GM23338 (cell line): ENCODE results near the gene MYCN. TPM values are rescaled to one million over a fixed set of nuclear protein-coding genes. Genes with fewer than 3 reads are reported as not detected.

Source experiments
- ATAC-seq: fragments of 200-7000 bp; cut with Tn5 transposase; 3 replicates; pipeline ENCODE4 v1.9.1; 2020
- DNase-seq: peaks from one replicate; pipeline ENCODE4 v3.0.0-alpha.2; 2015; ENCODE audit warnings: low spot score
- H2AFZ ChIP-seq: fragments of 200-600 bp; sonication (generic); 2 replicates; pipeline ENCODE4 v1.8.0; 2016; ENCODE audit warnings: antibody characterized with exemption, mild to moderate bottlenecking, moderate library complexity
- H3F3A ChIP-seq: fragments of 200-600 bp; sonication (generic); replicated peaks from 2 replicates; pipeline ENCODE4 v1.8.0; 2017; ENCODE audit warnings: antibody characterized with exemption, mixed run types, low read depth
- H3K27ac ChIP-seq: fragments of 200-600 bp; sonication (generic); 2 replicates; pipeline ENCODE4 v1.6.1; 2016; ENCODE audit warnings: low read depth
- H3K27me3 ChIP-seq: fragments of 200-600 bp; sonication (generic); 2 replicates; pipeline ENCODE4 v1.8.0; 2016; ENCODE audit warnings: mild to moderate bottlenecking, mixed run types, moderate library complexity; ENCODE audit not compliant: insufficient read depth
- H3K36me3 ChIP-seq: fragments of 200-600 bp; sonication (generic); 2 replicates; pipeline ENCODE4 v1.8.0; 2016; ENCODE audit warnings: mild to moderate bottlenecking; ENCODE audit not compliant: insufficient read depth
- H3K4me1 ChIP-seq: fragments of 200-600 bp; sonication (generic); 2 replicates; pipeline ENCODE4 v1.8.0; 2016; ENCODE audit warnings: mild to moderate bottlenecking, moderate library complexity; ENCODE audit not compliant: insufficient read depth
- H3K4me2 ChIP-seq: fragments of 200-600 bp; sonication (generic); 2 replicates; pipeline ENCODE4 v1.7.1; 2017; ENCODE audit warnings: mixed run types
- H3K4me3 ChIP-seq: fragments of 200-600 bp; sonication (generic); 2 replicates; pipeline ENCODE4 v1.6.1; 2016; ENCODE audit warnings: mixed run types
- H3K79me2 ChIP-seq: fragments of 200-600 bp; sonication (generic); replicated peaks from 2 replicates; pipeline ENCODE4 v1.8.0; 2017; ENCODE audit warnings: mild to moderate bottlenecking; ENCODE audit not compliant: insufficient read depth
- H3K9me2 ChIP-seq: fragments of 200-600 bp; sonication (generic); 2 replicates; pipeline ENCODE4 v1.8.0; 2017; ENCODE audit not compliant: insufficient read depth
- H4K20me1 ChIP-seq: fragments of 200-600 bp; sonication (generic); replicated peaks from 2 replicates; pipeline ENCODE4 v1.8.0; 2017; ENCODE audit warnings: mild to moderate bottlenecking; ENCODE audit not compliant: insufficient read depth
- H3K27ac Mint-ChIP-seq: 2 replicates; pipeline ENCODE4 v1.8.0; 2020; ENCODE audit warnings: inconsistent platforms, mild to moderate bottlenecking, moderate library complexity, mixed read lengths
- H3K27me3 Mint-ChIP-seq: 3 replicates; pipeline ENCODE4 v1.8.0; 2022; ENCODE audit warnings: low read depth, mild to moderate bottlenecking, moderate library complexity, mixed read lengths, inconsistent platforms; ENCODE audit not compliant: insufficient read depth, poor library complexity
- H3K36me3 Mint-ChIP-seq: 3 replicates; pipeline ENCODE4 v1.8.0; 2021; ENCODE audit warnings: low read depth, mild to moderate bottlenecking, inconsistent platforms, moderate library complexity, mixed read lengths
- H3K4me1 Mint-ChIP-seq: 3 replicates; pipeline ENCODE4 v1.8.0; 2020; ENCODE audit warnings: mild to moderate bottlenecking, inconsistent platforms, mixed read lengths
- H3K4me3 Mint-ChIP-seq: 3 replicates; pipeline ENCODE4 v1.8.0; 2021; ENCODE audit warnings: moderate library complexity, mild to moderate bottlenecking, inconsistent platforms, mixed read lengths
- H3K9me3 Mint-ChIP-seq: 3 replicates; pipeline ENCODE4 v1.8.0; 2020; ENCODE audit warnings: moderate library complexity, mild to moderate bottlenecking, inconsistent platforms, mixed read lengths
- CREB1 ChIP-seq: fragments of 250-450 bp; sonication (Bioruptor Pico); IDR thresholded peaks from 2 replicates; pipeline ENCODE4 v1.5.0; 2020; ENCODE audit warnings: low read depth, mild to moderate bottlenecking, moderate library complexity
- JUNB ChIP-seq: IDR thresholded peaks from one replicate; pipeline ENCODE4 v1.6.1; 2016; ENCODE audit warnings: antibody characterized with exemption; ENCODE audit not compliant: unreplicated experiment
- NANOG ChIP-seq: IDR thresholded peaks from 2 replicates; pipeline ENCODE4 v1.6.1; 2016; ENCODE audit warnings: antibody characterized with exemption, borderline replicate concordance
- POLR2AphosphoS5 ChIP-seq: IDR thresholded peaks from 2 replicates; pipeline ENCODE4 v1.6.1; 2016; ENCODE audit warnings: antibody characterized with exemption, low read depth
- ZNF331 ChIP-seq: fragments of 250-450 bp; sonication (Bioruptor Pico); IDR thresholded peaks from 2 replicates; pipeline ENCODE4 v1.5.0; 2020; ENCODE audit warnings: low read depth, mild to moderate bottlenecking, moderate library complexity
- polyA plus RNA-seq: library from polyadenylated mRNA; unstranded; fragments of >200 nt; fragmentation: Nextera tagmentation; extraction: Ambion mirVana; gene quantifications from 2 replicates; pipeline ENCODE4 v1.2.1, GENCODE V29; 2016
- total RNA-seq: library from RNA; depleted of rRNA; stranded (reverse); fragments of >200 nt; shearing (Covaris generic); gene quantifications from 2 replicates; pipeline ENCODE4 v1.2.3, GENCODE V29; 2014
- TF ChIP-seq, protein P1 (sequence below): fragments of 250-450 bp; sonication (Bioruptor Pico); IDR thresholded peaks from 2 replicates; pipeline ENCODE4 v1.5.0; 2020; ENCODE audit warnings: mild to moderate bottlenecking, moderate library complexity
- TF ChIP-seq, protein P2 (sequence below): IDR thresholded peaks from 2 replicates; pipeline ENCODE4 v1.6.1; 2016; ENCODE audit warnings: antibody characterized with exemption
- TF ChIP-seq, protein P3 (sequence below): IDR thresholded peaks from one replicate; pipeline ENCODE4 v1.6.1; 2018; ENCODE audit warnings: antibody characterized with exemption; ENCODE audit not compliant: unreplicated experiment
- TF ChIP-seq, protein P4 (sequence below), 2 experiments: fragments of 200-600 bp in 1 of 2; sonication (generic) in 1 of 2; conservative IDR thresholded peaks; 2 replicates each; pipeline versions ENCODE4 v1.5.1 to v1.6.1; 2016 to 2017; ENCODE audit warnings: antibody characterized with exemption in 2 of 2, low read depth in 2 of 2, mild to moderate bottlenecking in 2 of 2, moderate library complexity in 1 of 2

Gene MYCN
- total and polyA plus RNA-seq, 2 experiments from 2014 or later = 50.8 to 145 TPM

DNA sequence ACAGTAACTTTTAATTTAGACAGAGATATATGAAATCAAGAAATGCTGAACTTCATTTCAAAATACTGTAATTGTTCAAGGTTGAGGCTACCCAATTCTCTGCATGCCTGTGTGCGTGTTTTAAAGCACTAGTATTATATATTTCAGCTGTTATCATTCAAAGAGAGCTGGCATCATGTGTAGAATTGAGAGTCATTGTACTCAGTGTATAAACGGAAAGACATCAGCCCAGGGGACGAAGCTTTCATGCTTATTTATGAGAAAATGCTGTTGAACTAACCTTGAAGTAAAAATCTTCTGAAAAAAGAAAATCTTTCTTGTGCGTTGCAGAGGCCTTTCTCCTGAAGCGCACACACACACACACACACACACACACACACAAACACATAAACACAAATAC is 48.4 kb downstream of the MYCN start (continued):
- TF ChIP-seq, protein P1, sequence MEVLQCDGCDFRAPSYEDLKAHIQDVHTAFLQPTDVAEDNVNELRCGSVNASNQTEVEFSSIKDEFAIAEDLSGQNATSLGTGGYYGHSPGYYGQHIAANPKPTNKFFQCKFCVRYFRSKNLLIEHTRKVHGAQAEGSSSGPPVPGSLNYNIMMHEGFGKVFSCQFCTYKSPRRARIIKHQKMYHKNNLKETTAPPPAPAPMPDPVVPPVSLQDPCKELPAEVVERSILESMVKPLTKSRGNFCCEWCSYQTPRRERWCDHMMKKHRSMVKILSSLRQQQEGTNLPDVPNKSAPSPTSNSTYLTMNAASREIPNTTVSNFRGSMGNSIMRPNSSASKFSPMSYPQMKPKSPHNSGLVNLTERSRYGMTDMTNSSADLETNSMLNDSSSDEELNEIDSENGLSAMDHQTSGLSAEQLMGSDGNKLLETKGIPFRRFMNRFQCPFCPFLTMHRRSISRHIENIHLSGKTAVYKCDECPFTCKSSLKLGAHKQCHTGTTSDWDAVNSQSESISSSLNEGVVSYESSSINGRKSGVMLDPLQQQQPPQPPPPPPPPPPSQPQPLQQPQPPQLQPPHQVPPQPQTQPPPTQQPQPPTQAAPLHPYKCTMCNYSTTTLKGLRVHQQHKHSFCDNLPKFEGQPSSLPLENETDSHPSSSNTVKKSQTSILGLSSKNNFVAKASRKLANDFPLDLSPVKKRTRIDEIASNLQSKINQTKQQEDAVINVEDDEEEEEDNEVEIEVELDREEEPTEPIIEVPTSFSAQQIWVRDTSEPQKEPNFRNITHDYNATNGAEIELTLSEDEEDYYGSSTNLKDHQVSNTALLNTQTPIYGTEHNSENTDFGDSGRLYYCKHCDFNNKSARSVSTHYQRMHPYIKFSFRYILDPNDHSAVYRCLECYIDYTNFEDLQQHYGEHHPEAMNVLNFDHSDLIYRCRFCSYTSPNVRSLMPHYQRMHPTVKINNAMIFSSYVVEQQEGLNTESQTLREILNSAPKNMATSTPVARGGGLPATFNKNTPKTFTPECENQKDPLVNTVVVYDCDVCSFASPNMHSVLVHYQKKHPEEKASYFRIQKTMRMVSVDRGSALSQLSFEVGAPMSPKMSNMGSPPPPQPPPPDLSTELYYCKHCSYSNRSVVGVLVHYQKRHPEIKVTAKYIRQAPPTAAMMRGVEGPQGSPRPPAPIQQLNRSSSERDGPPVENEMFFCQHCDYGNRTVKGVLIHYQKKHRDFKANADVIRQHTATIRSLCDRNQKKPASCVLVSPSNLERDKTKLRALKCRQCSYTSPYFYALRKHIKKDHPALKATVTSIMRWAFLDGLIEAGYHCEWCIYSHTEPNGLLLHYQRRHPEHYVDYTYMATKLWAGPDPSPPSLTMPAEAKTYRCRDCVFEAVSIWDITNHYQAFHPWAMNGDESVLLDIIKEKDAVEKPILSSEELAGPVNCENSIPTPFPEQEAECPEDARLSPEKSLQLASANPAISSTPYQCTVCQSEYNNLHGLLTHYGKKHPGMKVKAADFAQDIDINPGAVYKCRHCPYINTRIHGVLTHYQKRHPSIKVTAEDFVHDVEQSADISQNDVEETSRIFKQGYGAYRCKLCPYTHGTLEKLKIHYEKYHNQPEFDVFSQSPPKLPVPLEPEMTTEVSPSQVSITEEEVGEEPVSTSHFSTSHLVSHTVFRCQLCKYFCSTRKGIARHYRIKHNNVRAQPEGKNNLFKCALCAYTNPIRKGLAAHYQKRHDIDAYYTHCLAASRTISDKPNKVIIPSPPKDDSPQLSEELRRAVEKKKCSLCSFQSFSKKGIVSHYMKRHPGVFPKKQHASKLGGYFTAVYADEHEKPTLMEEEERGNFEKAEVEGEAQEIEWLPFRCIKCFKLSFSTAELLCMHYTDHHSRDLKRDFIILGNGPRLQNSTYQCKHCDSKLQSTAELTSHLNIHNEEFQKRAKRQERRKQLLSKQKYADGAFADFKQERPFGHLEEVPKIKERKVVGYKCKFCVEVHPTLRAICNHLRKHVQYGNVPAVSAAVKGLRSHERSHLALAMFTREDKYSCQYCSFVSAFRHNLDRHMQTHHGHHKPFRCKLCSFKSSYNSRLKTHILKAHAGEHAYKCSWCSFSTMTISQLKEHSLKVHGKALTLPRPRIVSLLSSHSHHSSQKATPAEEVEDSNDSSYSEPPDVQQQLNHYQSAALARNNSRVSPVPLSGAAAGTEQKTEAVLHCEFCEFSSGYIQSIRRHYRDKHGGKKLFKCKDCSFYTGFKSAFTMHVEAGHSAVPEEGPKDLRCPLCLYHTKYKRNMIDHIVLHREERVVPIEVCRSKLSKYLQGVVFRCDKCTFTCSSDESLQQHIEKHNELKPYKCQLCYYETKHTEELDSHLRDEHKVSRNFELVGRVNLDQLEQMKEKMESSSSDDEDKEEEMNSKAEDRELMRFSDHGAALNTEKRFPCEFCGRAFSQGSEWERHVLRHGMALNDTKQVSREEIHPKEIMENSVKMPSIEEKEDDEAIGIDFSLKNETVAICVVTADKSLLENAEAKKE = no peak
- TF ChIP-seq, protein P2, sequence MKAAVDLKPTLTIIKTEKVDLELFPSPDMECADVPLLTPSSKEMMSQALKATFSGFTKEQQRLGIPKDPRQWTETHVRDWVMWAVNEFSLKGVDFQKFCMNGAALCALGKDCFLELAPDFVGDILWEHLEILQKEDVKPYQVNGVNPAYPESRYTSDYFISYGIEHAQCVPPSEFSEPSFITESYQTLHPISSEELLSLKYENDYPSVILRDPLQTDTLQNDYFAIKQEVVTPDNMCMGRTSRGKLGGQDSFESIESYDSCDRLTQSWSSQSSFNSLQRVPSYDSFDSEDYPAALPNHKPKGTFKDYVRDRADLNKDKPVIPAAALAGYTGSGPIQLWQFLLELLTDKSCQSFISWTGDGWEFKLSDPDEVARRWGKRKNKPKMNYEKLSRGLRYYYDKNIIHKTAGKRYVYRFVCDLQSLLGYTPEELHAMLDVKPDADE = no peak
- TF ChIP-seq POLR2AphosphoS5 = no peak
- no peak for TF ChIP-seq NANOG

DNA sequence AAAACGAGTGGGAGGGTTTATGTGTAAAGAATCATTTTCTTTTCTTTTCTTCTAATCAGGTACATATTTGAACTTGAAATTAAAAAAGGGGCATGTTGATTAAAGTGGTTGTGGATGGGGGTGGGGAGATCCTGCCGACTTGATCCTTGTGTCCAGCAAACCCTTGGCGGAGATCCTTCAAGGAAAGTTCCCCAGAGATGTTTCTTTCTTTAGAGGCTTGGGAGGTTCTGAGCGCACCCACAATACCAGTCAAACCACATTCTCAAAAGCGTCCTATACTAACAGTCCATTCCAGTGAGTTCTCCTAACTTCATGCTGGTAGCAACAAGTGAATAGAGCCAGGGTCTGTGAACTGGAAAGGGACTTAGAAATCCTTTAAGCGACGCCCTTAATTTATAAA is 49.2 kb downstream of the MYCN start:
- Histone ChIP-seq H3F3A (0 out of 2 replicates have a peak, but pooled peaks cover 3% of the 10 kb centered on the region), H3K36me3 (no peaks in the 10 kb centered on the region), H3K4me1 (peaks cover 22% of the 10 kb centered on the region), H3K4me2 (no peak overlapping the region), H3K9me2 (no peaks in the 10 kb centered on the region), H2AFZ (peak overlapping the region; percentile 66; the same call in 1 of the 2 replicates), H3K27me3 (no peaks in the 10 kb centered on the region), H3K27ac (no peak overlapping the region), H3K79me2 (no peaks in the 10 kb centered on the region), H4K20me1 (no peaks in the 10 kb centered on the region), H3K4me3 (no peak overlapping the region)
- peaks cover 25% of the 10 kb centered on the region for H3K4me1 Mint-ChIP-seq
- peaks cover 2% of the 10 kb centered on the region for H3K27me3 Mint-ChIP-seq
- no peaks in the 10 kb centered on the region for H3K9me3 Mint-ChIP-seq
- no peak for ATAC-seq
- H3K36me3 Mint-ChIP-seq = no peaks in the 10 kb centered on the region
- H3K4me3 Mint-ChIP-seq = no peak overlapping the region
- H3K27ac Mint-ChIP-seq = no peak overlapping the region
- no peak for DNase-seq
- TF ChIP-seq CREB1 = no peak
- TF ChIP-seq, protein P3, sequence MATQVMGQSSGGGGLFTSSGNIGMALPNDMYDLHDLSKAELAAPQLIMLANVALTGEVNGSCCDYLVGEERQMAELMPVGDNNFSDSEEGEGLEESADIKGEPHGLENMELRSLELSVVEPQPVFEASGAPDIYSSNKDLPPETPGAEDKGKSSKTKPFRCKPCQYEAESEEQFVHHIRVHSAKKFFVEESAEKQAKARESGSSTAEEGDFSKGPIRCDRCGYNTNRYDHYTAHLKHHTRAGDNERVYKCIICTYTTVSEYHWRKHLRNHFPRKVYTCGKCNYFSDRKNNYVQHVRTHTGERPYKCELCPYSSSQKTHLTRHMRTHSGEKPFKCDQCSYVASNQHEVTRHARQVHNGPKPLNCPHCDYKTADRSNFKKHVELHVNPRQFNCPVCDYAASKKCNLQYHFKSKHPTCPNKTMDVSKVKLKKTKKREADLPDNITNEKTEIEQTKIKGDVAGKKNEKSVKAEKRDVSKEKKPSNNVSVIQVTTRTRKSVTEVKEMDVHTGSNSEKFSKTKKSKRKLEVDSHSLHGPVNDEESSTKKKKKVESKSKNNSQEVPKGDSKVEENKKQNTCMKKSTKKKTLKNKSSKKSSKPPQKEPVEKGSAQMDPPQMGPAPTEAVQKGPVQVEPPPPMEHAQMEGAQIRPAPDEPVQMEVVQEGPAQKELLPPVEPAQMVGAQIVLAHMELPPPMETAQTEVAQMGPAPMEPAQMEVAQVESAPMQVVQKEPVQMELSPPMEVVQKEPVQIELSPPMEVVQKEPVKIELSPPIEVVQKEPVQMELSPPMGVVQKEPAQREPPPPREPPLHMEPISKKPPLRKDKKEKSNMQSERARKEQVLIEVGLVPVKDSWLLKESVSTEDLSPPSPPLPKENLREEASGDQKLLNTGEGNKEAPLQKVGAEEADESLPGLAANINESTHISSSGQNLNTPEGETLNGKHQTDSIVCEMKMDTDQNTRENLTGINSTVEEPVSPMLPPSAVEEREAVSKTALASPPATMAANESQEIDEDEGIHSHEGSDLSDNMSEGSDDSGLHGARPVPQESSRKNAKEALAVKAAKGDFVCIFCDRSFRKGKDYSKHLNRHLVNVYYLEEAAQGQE = no peak
- TF ChIP-seq, protein P4, sequence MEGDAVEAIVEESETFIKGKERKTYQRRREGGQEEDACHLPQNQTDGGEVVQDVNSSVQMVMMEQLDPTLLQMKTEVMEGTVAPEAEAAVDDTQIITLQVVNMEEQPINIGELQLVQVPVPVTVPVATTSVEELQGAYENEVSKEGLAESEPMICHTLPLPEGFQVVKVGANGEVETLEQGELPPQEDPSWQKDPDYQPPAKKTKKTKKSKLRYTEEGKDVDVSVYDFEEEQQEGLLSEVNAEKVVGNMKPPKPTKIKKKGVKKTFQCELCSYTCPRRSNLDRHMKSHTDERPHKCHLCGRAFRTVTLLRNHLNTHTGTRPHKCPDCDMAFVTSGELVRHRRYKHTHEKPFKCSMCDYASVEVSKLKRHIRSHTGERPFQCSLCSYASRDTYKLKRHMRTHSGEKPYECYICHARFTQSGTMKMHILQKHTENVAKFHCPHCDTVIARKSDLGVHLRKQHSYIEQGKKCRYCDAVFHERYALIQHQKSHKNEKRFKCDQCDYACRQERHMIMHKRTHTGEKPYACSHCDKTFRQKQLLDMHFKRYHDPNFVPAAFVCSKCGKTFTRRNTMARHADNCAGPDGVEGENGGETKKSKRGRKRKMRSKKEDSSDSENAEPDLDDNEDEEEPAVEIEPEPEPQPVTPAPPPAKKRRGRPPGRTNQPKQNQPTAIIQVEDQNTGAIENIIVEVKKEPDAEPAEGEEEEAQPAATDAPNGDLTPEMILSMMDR (conservative IDR thresholded peaks at IDR 0.05; ENCODE audit: low read depth in 2 of 2) = no peak
- TF ChIP-seq ZNF331 (CRISPR knock-in tag) = no peak
- no peak for TF ChIP-seq JUNB
